HG02610 (cell line): ENCODE measurements around the gene RABGGTA.

ENCODE experiments used
- ATAC-seq: cut with Tn5 transposase; IDR thresholded peaks from one replicate; pipeline ENCODE4 v1.9.1; 2021; ENCODE audit warnings: mild to moderate bottlenecking, moderate library complexity; ENCODE audit not compliant: unreplicated experiment

Gene RABGGTA

DNA sequence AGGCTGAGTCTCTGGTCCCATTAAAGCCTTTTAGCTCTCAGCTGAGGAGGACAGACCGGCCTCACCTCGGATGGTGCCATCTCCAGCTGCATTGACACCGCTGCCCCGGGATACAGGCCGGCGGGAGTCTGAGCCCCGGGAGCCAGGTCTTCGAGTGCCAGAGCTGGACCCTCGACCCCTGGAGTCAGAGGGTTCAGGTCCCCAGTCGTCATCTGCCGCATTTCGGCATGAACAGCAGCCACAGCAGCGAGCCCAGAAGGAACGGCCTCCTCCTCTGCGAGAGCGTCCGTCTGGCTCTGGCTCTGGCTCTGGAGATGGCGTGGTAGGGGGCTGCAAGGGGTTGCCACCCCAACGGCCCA, 9.4 kb downstream of the RABGGTA start:
- no peak for ATAC-seq

DNA sequence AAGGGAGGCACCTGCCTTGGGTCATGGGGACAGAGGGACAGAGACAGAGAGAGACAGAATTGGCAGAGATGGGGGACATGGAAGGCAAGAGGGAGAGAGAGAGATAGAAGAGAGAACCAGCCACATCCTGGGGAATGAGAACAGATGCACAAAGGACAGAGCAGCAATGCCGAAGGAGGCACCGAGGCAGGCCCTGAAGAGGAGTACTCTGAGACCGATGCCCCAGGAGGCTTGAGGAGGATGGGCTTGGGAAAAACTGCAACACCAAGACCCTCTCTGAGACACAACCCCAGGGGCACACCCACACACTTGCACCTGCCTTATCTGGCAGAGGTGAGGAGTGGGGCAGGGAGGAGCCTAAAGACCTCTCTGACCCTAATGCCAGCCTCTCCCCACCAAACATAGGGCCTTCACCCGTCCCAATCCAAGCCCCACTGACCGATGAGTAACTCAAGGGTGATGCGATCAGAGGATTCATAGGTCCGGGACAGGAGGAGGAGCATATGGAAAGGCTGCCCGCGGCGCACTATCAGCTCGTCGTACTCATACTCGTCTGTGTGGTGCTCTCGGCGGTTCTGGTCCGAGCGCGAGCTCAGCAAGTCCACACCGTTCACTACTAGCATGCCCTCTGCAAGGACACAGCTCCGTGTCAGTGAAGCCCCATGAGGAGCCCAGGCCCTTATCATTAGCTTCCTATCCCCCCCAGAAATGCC, 10.0 kb downstream of the RABGGTA start:
- ATAC-seq = no peak

DNA sequence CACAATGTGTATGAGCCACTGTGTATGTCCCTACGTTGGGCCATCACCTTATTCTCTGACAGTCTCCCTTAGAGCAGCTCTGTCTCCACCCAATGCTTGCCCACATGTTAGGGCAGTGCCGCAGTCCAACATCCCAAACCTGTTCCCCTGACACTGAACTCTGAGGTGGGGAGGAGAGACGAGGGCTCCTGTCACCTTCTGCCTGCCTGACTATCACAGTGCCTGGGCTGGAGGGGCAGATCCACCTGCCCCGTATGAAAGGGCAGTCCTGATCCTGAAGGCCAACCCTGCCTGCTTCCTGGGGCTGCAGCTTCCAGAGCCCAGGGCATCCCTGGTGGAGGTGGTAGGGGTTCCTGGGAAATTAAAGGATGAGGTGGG, 10.6 kb downstream of the RABGGTA start:
- ATAC-seq = no peak

DNA sequence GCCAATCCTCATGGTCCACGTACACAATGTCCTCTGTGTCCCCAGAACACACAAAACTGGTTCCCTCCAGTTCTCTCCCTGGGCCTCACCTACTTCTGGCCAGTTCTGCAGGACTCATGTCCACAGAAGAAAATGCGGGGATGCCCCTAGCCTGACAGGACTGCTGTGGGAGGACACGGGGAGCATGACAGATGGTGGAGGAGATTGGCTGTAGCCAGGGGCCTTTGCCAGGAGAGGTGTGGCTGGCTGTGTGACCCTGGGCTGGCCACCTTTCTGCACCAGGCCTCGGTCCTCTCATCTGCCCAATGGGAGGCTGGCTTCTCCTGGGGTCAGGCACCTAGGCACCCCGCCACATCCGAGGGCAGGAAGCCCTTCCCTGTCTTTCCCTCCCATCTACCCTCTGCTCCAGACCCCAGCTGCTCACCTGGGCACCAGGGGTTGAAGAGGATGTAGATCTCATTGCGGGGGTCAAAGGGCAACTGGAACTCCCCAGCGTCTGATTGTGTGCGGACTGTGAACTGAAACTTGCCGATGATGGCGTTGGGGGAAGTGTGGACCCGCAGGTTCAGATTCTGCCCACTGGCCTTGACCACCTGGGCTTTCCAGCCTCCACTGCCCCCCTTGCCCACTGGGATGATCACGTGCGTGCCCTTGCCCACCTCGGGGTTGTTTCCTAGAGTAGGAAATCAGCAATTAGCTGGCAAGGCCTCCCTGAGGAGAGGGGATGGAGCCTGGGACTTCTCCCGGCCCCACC, 11.2 kb downstream of the RABGGTA start:
- no peak for ATAC-seq

DNA sequence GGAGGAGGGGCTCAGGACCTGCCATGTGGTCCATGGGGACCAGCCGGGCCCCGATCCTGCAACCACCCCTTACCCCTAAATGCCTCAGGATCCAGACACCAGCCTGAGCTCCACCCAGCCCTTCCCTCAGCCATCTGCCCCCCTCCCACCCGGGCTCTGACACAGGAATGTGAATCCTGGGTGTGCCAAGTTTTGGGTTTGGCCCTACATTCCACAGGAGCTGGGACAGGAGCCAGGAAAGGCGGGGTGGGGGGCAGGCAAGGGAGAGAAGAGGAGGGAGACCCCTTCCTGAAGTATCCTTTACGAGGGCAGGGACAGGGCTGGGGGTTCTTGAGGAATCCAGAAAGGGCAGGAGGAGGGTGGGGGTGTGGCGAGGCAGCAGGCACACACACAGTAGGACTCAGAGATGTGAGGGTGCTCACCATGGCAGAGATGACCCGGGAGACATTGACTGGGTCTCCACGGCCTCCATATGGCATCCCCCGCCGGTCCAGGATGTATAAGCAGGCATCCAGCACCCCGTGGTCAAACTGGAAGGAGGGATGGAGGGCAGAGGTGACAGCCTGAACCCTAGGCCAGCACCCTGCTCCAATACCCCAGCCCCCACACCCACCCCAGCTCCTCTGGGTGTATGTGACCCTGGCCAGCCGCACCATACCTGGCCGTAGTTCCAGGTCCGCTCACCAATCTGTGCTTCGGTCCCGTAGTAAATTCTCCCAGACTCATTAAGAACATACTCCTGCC, 11.9 kb downstream of the RABGGTA start:
- no peak for ATAC-seq

DNA sequence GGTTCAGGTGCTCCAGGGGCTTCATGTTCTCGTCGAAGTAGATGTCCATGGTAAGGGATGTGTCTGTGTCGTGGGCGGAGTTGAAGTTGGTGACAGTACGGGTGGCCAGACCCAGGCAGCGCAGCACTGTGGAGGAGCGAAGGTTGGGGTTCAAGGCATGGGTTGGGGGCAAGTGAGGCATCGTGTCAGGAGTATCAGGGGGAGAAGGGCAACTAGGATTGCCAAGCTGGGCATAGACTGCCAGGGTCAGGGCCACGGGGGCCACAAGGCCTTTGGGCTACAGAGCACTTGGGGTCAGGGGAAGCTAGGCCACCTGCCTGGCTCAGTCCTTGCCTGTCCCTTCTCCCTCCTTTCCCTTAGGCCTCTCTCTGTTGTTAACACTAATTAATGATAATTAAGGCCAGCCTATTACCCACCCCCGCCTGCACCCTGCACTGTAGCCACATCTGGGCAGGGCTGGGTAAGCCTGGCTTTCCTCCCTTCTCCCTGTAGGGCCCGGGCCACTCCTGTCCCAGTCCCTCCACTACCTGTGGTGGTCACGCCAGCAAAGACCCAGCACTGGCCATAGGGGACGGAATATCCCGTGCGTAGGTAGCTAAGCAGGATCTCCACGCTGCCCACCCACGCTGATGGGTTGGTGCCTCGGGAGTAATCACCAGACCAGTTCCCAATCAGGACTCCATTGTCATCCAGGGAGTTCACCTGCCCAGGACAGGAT, 12.7 kb downstream of the RABGGTA start:
- no peak for ATAC-seq

DNA sequence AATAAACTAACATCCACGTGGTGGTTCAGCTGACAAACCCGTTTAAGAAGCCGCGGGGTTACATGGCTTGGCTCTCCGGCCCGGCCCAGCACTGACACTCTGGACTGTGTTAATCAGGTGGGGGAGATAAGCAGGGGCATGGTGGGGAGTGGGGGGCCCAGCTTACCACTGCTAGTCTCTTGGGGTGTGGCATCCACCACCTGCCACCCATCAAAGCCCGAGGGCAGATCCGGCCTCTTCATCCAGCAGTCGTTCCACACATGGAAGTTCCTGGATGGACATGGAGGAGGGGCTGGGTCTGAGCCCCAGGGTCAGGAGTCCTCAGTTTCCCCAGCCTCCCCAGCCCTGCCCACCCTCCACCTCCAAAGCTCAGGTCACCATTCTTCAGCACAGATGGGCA, 13.3 kb downstream of the RABGGTA start:
- no peak for ATAC-seq

DNA sequence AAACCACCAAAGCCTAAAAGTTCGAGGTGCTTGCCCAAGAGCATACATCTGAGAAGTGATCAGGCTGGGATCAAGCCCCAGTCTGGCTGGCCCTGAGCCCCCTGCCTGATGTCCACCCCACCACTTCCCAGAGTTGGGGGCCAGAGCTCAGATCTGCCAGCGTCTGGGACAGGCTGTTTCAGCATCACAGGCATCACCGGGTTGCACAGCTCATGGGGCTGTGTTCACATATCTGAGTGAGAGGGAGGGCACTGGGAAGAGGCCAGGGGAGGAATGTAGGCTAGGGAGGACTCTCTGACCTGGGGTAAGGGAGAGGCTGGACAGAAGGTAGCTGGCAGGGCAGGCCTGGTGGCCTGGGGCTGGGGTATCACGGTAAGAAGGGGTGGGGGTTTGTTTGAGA, 14.4 kb downstream of the RABGGTA start:
- ATAC-seq = no peak

DNA sequence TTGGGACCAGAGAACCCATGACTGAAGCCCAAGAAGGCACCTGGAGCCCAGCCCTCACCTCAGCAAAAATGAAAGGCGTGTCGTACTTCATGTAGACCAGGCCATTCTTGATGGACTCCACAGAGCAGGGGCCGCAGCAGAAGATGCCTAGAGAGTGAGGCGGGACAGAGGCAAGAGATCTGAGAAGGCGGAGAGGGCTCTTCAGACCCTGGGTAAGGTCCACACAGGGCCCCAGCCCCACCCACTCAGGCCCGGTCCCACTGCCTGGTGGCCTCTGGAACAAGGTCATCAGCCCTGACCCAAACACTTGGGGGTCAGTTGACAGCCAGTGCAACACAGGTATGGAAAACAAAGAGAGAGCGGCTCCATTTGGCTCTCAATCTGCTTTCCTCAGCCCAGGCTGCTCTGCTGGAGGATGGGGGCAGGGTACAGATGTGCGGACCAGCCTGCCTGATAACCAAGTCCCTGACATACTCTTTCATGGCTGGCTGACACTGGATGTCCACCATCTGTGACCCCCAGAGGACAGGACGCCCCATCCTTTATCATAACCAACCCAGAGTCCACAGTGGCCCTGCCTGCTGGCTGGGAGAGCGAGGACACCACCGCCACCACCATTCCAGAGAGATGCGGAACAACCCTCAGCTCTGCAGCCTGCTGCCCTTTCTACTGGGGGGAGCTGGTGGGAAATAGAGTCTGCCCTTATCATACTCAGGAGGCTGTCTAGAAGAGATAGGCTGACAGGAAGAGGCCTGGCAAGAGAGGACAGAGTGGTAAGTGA, 15.3 kb downstream of the RABGGTA start:
- ATAC-seq = no peak

DNA sequence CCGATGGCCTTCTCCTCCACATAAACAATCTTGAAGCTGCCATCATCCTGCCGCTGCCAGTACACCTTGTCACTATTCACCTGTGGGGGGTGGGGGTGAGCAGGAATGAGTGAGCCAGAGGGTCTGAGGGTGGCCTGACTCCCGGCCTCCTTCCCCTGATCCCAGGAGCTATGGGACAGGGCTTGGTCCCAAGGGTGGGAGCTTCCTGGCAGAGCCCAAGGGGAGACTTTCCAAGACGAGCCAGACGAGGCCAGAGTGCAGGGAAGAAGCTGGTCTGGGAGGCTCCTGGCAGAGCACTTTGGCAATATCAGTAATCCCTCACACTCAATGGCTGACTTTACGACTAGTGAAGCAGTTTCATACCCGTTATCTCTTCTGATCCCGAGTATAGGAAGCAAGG, 16.0 kb downstream of the RABGGTA start:
- no peak for ATAC-seq

DNA sequence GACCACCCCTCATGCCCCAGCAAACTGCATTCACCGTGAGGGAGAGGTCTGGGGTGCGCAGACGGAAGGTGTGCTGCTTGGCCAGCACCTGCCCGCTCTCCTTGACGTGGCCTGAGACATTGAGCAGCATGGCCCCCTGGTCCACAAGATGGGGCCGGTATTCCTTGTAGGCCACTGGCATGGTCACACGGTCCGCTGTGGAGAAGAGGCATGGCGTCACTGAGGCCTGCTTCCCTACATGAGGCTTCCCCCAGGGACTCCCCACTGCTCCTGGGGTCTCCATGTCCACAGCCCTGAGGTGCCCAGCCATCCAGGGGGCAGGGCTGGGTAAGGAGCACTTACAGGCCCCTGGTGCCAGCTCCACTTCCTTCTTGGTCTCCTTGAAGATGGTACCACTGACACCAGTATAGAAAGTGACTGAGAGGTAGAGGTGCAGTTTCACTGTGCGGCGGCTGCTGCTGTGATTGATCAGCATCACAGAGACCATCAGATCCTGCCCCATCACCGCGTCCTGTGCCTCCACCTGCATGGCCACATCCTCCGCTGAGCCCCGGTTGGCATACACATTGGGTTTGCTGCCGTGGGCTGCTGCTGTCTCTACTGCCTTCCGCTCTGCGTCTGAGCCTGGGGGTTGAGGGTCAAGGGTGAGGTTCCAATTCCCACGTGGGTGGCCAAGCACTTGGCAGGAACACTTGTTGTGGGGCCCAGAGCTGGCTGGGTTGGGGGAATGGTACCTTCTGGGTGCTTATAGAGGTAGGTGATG, 16.6 kb downstream of the RABGGTA start:
- ATAC-seq = no peak

DNA sequence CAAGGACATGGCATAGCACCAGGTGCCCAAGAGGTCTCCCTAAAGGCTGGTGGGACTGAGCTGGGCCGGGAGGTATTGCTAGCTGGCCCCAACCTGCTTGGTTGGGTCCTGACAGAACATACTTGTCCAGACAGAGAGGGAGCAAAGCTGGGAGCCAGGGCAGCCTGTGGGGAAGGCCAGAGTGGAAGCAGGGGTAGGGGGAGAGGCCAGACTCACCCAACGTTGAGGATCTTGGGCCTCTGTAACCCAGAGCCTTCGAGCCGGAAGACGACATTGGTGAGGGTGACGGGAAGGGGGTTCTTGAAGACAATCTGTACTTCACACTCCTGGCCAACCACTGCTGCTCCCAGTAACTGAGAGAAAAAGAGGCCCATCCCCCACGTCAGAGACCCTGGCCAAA, 17.5 kb downstream of the RABGGTA start:
- ATAC-seq = no peak

DNA sequence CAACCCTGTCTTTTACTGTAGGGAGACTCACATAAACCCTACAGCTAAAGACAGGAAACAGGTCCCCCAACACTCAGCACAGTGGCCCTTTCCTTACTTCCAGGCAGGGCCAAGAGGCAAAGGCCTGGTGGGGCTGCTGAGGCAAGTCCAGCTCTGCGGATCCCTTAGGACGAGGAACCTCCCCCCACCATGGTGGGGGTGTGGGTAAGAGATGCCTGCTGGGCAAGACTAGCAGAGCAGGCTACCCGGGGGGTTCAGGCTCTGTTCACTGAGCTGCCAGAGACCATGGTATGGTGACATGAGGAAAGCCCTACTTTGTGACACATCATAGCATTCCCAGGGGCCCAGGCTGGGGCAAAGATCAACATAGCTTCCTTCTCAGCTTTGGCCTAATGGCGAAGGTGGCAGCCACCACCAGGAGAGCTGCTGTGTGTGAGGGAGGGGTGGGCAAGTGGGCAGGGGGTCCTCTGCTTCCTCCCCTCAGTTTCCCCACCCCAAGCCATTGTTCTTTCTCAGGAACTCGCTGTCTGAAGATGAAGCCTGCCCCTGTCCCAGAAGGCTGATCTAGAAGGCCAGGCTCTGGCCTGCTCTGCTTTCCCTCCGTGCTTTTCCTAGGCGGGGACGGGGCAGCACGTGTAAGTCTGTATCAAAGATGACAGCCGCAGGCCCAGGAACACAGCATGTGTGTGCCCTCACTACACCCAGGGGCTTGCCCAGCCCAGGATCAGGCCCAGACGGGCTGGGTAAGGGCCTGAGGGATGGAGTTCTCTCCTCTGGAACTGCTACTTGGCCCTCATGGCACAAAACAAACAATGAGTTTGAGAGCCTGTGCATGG, 18.9 kb downstream of the RABGGTA start:
- ATAC-seq = no peak

DNA sequence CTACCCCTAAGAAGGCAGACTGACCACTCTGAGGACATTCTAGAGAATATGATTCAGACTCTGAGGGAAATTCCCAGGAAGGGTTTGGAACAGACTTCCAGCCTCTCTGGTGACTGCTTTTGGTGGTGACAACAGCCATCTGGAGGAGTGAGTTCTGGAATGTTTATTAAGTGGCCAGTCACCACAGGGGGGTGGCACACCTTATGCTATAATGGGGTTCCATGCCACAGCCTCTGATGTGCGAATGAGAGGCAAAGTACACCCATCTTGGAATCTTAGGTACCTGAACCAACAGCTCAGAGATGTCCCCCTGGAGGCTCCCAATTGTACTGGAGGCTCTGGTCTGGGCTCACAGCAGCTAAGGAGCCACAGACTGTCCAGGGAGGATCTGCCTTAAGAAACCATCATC, 19.5 kb downstream of the RABGGTA start:
- no peak for ATAC-seq

DNA sequence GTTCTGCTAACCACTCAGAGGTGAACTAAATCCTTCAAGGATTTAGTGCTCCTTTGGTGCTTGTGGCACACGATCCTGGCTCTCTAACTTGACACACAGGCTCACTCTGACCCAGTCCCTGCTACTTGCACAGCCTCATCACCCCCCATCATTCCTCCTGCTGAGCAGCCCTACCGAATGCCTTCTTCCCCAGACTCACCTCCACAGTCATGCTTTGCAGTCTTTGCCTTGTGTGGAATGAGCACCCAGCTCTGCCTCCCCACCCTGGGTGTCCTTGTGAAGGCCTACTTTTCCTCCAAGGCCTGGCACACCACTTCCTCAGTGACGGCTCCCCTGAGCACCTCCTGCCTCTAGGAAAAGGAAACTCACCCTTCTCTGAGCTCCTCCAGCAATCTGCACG, 21.0 kb downstream of the RABGGTA start:
- no peak for ATAC-seq

DNA sequence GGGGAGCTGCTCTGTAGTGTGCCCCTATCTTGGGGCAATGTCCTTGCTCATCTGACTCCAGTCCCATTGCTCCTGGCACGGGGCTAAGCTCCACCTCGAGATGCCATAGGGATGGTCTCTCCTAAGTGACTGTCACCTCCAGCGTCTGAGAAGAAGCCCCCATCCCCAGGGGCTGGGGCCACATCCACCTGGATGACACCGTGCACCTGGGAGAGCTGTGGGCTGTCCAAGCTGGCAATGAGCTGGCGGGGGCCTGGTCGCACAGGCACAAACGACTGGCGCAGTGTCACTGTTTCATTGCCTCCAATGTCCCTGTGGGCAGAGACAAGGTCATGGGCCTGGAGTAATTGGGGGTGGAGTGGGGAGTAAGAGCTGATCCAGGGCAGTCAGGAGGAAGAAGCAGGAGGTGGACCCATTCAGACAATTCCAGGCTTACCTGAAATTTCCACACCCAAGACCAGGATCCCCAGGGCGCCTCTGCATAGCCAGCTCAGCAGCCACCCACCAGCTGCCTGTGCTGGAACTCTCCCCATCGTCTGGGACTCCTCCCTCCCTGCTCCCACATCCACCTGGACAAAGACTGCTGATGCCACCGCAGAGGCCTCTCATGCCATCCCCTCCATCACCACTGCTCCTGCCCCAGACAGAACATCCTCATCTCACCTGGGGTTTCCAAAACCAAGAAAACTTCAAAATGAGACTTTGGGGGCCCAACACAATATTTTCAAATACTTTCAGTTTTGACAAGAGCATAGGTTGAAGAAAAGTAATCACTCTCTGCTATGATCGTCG, 22.0 kb downstream of the RABGGTA start:
- ATAC-seq = no peak

DNA sequence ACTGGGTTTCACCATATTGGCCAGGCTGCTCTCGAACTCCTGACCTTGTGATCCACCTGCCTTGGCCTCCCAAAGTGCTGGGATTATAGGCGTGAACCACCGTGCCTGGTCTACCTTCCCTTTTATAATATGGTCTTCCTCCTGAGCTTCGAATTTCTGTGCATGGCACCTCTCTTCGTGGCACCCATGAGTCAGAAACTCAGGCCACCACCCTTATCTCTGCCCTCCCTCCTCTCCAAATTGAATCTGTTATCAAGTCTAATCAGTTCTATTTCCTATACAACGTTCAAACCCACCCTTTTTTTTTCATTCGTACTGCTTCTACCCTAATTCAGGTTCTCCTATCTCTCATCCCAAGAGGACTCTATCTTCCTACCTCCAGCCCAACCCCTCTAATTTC, 24.0 kb downstream of the RABGGTA start:
- ATAC-seq = no peak

DNA sequence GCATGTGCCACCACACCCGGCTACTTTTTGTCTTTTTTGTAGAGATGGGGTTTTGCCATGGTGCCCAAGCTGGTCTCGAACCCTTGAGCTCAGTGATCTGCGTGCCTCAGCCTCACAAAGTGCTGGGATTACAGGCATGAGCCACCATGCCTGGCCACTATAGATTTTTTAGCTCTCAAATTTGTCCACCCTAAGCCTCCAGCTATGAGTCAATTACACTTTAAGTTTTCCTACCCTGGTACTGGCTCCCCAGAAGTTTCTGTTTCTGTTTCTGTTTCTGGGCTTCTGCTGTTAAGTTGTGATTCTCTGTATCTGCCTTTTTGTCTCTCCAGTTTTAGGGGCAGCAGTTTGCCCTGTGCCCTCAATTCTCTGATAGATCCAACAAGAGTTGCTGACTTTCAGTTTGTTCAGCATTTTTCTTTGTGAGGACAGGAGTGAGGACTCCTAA, 24.6 kb downstream of the RABGGTA start:
- ATAC-seq = peak; percentile 21
